ENCODE data around the gene TRMT10B.

TRMT10B gene

DNA sequence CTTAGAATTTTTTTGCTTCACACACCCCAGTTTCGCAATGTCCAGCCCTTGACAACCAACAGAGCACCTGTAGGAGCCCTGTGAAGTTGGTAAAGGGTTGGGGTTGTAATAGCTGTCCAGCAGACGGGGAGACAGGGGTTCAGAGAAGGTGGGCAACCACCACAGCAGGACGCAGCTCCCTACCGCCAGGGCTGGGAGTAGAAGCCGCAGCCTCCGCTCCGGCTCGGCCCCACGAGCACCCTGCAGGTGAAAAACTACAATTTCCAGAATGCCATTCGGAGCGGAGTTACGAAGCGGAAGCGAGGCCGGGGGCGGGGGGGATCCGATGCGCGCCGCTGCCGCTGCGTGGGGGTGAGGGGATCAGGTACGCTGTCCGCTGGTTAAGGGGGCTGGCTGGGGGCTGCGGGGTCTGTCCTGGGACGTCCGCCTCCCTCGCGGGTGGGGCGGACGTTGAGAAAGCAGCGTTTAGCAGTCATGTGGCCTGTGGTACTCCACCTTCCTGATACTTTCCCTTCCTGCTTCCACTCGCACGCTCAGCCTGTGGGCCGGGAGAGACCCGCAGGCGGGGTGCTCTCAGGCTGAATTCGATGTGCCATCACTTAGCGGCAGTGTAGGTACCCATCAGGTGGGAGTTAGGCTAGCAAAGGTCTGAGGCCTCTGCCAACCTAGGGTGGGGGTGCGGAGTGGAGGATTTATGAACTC is at the start of gene TRMT10B:
TSS of gene TRMT10B (plus strand) at position 317 of the 702 bp plus-strand sequence. CDS start 8,127 bp downstream, outside the sequence.
- DNase-seq (ENCODE audit: low read depth), result no peak

- DNase-seq (ENCODE audit: low read depth), result no peak
Observed at GRCh38 chr9:37705787-37706186, 47.8 kb upstream of the TRMT10B start.

DNA sequence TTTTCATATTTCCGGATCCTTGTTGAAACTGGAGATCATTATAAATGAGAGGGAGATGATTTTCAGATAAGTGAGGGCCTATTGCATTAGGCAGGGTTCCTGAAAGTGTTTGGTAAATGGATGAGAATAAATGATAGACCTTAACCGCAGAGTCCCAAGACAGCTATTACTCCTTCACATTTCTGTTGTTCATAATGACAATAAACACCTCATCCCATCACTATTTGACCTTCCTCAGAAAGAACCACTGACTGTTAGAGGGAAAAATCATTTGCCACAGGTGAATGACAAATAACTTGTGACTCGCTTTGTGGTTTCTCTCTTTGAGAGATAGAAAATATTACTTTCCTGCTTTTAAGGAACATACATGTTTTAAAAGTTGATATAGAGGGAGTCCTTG is 47.3 kb upstream of the TRMT10B start:
- no peak for DNase-seq (ENCODE audit: low read depth)

DNA sequence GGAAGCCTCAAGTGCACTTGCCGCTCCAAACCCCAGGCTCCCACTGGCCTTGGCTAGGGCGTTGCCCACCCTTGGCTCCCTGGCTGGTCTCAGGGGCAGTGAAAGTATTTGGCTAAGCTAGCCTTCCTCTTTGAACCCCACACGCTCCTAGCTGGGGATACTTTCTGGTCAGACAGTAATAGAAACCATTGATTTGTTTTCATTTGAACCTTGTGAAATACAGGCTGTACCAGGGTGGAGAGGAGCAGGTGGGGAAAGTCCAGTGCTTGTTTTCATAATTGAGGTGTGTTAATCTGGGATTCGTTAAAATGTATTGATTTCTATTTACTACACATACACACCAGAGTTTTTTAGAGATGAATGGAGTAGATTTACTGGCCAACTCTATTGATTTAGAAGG is 45.9 kb upstream of the TRMT10B start:
- no peak for DNase-seq (ENCODE audit: low read depth)

- no peak for DNase-seq (ENCODE audit: low read depth)
Observed at GRCh38 chr9:37710046-37710445, 43.6 kb upstream of the TRMT10B start.

DNA sequence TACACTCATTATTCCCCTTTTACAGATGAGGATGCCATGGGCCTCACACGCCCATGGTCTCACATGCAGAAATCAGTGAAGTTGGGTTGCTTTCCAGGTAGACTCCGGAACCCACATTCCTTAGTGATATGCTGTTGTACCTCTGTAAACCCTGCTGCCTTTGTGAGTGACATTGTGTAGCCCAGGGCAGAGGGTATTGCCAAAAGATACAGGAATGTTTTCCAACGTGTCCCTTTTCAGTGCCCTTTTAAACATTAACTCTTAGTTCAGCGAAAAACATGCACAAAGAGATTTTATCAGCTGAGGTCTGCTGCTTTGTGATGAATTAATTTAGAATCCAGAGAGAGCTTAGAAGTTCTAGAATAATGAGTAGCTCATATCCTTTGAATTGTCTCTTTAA is 38.3 kb upstream of the TRMT10B start:
- no peak for DNase-seq (ENCODE audit: low read depth)

GRCh38 chr9:37715991-37716505 is 37.6 kb upstream of the TRMT10B start:
- DNase-seq (ENCODE audit: low read depth), result no peak

GRCh38 chr9:37719526-37719925 is 34.1 kb upstream of the TRMT10B start:
- no peak for DNase-seq (ENCODE audit: low read depth)

- no peak for DNase-seq (ENCODE audit: low read depth)
Observed at GRCh38 chr9:37727013-37727412, 26.6 kb upstream of the TRMT10B start.

DNA sequence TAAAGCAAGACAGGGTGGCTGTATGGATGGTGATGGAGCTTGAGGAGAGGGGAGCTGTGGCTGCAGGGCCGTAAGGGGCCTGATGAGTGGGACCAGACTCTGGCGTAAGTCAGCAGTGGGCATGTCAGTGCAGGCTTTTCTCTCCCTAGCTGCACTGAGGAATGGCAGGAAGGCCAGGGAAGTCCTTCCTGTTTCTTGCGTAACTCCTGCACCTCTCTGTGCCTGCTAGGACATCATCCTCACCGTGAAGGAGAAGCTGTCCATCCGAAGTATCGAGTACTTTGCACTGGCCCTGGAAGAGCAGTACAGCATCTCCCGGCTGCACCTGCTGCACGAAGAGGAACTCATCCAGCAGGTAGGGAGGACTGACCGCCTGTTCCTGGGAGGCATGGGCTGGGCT is 24.1 kb upstream of the TRMT10B start:
- no peak for DNase-seq (ENCODE audit: low read depth)

DNA sequence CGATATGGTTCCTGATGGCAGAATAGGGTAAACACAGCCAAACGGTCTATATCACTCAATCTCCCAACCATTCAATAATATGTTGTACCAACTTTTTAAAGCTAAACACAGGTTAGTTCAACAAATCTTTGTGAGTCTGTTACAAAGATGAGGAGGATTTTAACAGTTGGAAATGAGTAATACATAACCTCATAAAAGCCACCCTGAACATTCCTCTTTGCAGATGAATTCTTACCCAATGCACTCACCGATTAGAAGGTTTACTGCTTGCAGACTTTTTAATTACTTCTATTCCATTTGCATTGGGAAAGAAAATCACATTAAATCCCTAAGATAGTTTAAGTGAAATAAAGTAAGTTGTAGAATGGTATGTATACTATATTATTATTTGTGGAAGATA is 23.3 kb upstream of the TRMT10B start:
- no peak for DNase-seq (ENCODE audit: low read depth)

DNA sequence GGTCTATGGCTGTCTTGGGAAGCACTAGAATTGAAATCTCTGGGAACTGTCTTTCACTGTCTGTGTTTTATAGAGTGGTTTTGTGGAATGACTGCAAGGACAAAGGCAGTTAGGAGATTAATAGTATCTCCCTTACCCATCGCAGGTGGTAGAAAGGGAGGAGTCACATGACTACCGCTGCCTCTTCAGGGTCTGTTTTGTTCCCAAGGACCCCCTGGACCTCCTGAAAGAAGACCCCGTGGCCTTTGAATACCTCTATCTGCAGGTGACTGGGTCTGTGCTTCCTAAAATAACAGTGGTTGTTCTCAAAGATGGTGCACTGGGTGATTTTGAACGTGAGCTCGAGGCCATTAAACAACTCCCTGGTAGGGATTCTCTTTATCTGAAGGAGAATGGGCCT is 22.8 kb upstream of the TRMT10B start:
- no peak for DNase-seq (ENCODE audit: low read depth)

GRCh38 chr9:37732086-37732741 is 21.4 kb upstream of the TRMT10B start:
- no peak for DNase-seq (ENCODE audit: low read depth)

- DNase-seq (ENCODE audit: low read depth), result no peak
Observed at GRCh38 chr9:37732952-37733351, 20.7 kb upstream of the TRMT10B start.

GRCh38 chr9:37739222-37739621 is 14.4 kb upstream of the TRMT10B start:
- no peak for DNase-seq (ENCODE audit: low read depth)

- DNase-seq (ENCODE audit: low read depth), result no peak
Observed at GRCh38 chr9:37740128-37740527, 13.5 kb upstream of the TRMT10B start.

DNA sequence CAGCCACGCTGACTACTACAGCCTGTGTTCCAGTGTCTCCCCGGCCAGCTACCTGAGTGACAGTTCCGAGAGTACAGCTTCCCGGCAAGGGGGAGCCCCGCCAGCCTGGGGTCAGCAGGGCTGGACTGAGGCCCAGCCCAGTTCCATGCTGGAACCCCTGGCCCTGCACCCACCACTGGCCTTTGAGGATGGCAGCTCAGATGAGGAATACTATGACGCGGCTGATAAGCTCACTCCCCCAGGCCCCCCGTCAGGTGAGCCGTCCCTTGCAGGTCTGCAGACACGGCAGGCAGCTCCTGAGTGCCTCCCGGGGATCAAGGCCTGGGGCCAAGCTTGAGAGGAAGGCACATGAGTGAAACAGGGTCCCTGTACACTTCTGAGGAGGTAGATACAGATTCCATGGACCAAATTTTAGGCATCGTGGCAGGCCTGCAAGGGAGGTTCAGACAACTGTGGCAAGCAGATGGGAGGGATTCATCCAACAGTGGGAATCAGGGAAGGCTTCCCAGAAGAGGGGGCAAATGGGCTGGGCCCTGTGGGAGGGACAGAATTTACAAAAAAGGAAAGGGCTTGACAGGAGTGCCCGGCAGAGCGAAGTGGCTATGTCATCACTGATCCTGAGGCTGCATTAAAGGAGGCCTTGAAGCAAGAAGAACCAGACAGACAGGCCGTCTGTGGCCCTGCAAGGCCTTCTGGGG is 12.8 kb upstream of the TRMT10B start:
- DNase-seq (ENCODE audit: low read depth), result no peak

- DNase-seq (ENCODE audit: low read depth), result no peak
Observed at GRCh38 chr9:37745970-37746369, 7.6 kb upstream of the TRMT10B start.

DNA sequence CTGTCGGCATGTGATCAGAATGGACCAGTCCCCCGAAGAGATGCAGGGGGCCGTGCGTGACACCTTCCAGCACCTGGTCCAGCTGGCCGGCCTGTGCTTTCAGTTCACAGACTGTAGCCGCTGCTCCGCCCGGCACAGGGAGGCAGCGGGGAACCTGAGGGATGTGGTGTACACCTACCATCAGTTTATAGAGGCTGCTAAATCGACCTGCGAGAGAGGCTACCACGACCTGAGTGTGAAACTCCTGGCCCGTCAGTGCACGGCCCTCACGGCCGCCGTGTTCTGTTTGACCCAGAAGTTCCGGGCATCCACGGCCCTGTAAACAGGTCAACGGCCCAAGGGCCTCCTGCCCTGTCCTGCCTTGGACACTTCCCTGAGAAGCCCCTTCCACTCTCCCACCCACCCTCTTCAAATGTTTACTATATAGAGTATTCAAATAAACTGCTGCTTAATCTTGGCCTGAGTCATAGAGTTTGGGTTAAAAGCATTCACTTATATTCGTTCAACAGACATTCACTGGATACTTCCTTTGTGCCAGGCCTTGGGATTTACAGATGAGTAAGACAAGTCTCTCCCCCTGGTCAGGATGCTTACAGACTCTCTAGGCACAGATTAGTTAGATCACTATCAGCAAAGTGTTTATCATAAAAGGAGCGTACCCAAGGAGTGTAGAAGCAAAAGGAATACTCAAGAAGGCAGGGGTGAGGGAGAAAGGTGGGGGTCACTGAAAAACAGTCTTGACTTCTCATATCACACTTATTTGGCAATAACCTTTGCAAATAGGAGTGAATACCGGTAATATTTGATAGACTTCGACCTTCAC is 6.9 kb upstream of the TRMT10B start:
- no peak for DNase-seq (ENCODE audit: low read depth)

- DNase-seq (ENCODE audit: low read depth), result no peak
Observed at GRCh38 chr9:37747271-37747753, 6.3 kb upstream of the TRMT10B start.

DNA sequence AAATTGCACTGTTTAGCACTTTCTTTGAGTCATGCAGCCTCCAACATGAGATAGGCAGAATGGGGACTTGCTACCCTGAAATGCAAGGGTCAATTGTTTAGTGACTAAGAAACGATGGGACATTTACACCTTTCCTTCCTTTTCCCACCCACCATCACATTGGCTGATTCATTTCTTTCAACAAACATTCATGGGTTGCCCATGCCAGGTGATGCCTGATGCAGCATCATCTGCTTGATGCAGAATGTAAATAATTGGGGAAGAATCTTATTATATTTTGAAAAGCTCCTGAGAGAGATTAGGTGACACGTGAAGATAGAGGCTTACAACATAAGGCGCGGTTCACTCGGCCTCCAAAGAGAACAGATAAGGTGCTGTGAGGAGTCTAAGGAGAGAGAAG is 4.5 kb upstream of the TRMT10B start:
- DNase-seq (ENCODE audit: low read depth), result no peak

DNA sequence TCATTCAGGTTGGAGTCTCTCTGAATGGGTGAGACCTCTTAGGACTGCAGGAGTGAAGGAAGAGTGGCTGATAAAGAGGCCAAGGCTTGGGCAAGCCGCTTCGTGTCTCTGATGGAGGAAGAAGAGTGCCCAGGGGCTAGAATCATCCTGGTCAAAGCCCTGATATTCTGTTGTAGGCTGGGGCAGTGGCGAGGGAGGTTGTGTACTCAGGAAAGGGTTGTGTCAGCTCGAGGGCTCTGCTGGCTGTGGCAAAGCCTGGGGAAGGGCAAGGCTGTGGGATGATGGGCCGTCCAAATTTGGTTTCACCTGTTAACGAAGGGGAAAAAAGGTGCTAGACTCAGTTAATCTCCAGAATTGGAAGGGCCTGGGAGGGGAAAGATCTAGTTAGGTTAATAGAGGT is 2.4 kb upstream of the TRMT10B start:
- no peak for DNase-seq (ENCODE audit: low read depth)

Data from HS-27A (cell line).